Measurements from ENCODE around the gene GLE1. TPM values are rescaled to one million over a fixed set of nuclear protein-coding genes. Genes with fewer than 3 reads are reported as not detected.

Gene GLE1
- total RNA-seq, 2 experiments from 2014 or later: 52.5 to 54.4 TPM

Other genes starting within 250 kb of the GLE1 start
- gene GOLGA2, start 228.7 kb upstream of the GLE1 start, total RNA-seq: 10 to 100 TPM; 28.4 to 29.4 TPM
- gene SWI5, start 228.4 kb upstream of the GLE1 start, total RNA-seq: 10 to 100 TPM; 13.1 to 14.1 TPM
- 10 to 100 TPM; 29.5 to 37.5 TPM for gene TRUB2, start 182.3 kb upstream of the GLE1 start, total RNA-seq
- 10 to 100 TPM; 32.1 to 38.8 TPM for gene COQ4, start 181.9 kb upstream of the GLE1 start, total RNA-seq
- 10 to 100 TPM in 1 of 2 experiments, 1 to 10 TPM in 1; 8.4 to 10.2 TPM for gene SLC27A4, start 164.2 kb upstream of the GLE1 start, total RNA-seq
- gene URM1, start 133.3 kb upstream of the GLE1 start, total RNA-seq: 10 to 100 TPM; 39.9 to 56.1 TPM
- under 1 TPM; 0.75 to 0.79 TPM for gene CERCAM, start 83.9 kb upstream of the GLE1 start, total RNA-seq
- 10 to 100 TPM; 73.5 to 86.4 TPM for gene ODF2, start 48.7 kb upstream of the GLE1 start, total RNA-seq
- gene SPTAN1, start 47.9 kb downstream of the GLE1 start, total RNA-seq: 100 to 1,000 TPM; 192 to 269 TPM
- 10 to 100 TPM; 26.7 to 35.7 TPM for gene DYNC2I2, start 152.1 kb downstream of the GLE1 start, total RNA-seq
- gene SET, start 184.5 kb downstream of the GLE1 start, total RNA-seq: 100 to 1,000 TPM; 673 to 682 TPM
- 10 to 100 TPM; 14.6 to 14.9 TPM for gene PKN3, start 197.8 kb downstream of the GLE1 start, total RNA-seq
- 10 to 100 TPM; 45.3 to 49.5 TPM for gene ZDHHC12, start 219.4 kb downstream of the GLE1 start, total RNA-seq

Data from activated CD4-positive, alpha-beta T cell treated with anti-CD3 and anti-CD28 coated beads for 36 hours (primary cell).